SK-N-SH treated with all-trans-retinoic acid at 6 μM for 48 hours (cell line): ENCODE results near the gene CHURC1.

Experiments used
- ATAC-seq: fragments of 200-7000 bp; cut with Tn5 transposase; 3 replicates; pipeline ENCODE4 v1.9.1; 2020; ENCODE audit warnings: mild to moderate bottlenecking, moderate library complexity
- ARNTL ChIP-seq: fragments of 450-650 bp; formaldehyde crosslinking; IDR thresholded peaks from 2 replicates; pipeline ENCODE4 v1.5.0; 2020; ENCODE audit warnings: low read depth, mild to moderate bottlenecking, moderate library complexity, borderline replicate concordance
- CSDC2 ChIP-seq: fragments of 250-450 bp; sonication (Bioruptor Pico); IDR thresholded peaks from 2 replicates; pipeline ENCODE4 v1.5.0; 2020; ENCODE audit warnings: mild to moderate bottlenecking, moderate library complexity
- ESRRG ChIP-seq: fragments of 250-450 bp; sonication (Bioruptor Pico); IDR thresholded peaks from 2 replicates; pipeline ENCODE4 v1.6.1; 2021; ENCODE audit warnings: mild to moderate bottlenecking
- GLIS3 ChIP-seq: fragments of 250-450 bp; sonication (Bioruptor Pico); IDR thresholded peaks from 2 replicates; pipeline ENCODE4 v1.5.0; 2020; ENCODE audit warnings: mild to moderate bottlenecking, moderate library complexity
- ISL1 ChIP-seq: fragments of 250-450 bp; sonication (Bioruptor Pico); IDR thresholded peaks from 2 replicates; pipeline ENCODE4 v2.1.2; 2022; ENCODE audit warnings: mild to moderate bottlenecking, moderate library complexity
- OSR1 ChIP-seq: fragments of 250-450 bp; sonication (Bioruptor Pico); IDR thresholded peaks from 2 replicates; pipeline ENCODE4 v1.8.0; 2022; ENCODE audit warnings: moderate library complexity, mild to moderate bottlenecking, inconsistent platforms
- PPARA ChIP-seq: fragments of 250-450 bp; sonication (Bioruptor Pico); IDR thresholded peaks from 2 replicates; pipeline ENCODE4 v1.5.0; 2020; ENCODE audit warnings: mild to moderate bottlenecking, borderline replicate concordance
- RARB ChIP-seq: fragments of 250-450 bp; sonication (Bioruptor Pico); IDR thresholded peaks from 2 replicates; pipeline ENCODE4 v1.8.0; 2021; ENCODE audit warnings: mild to moderate bottlenecking, moderate library complexity
- SNAI2 ChIP-seq: fragments of 250-450 bp; sonication (Bioruptor Pico); IDR thresholded peaks from 2 replicates; pipeline ENCODE4 v1.5.0; 2020; ENCODE audit warnings: mild to moderate bottlenecking, moderate library complexity
- TCF4 ChIP-seq: fragments of 250-450 bp; sonication (Bioruptor Pico); IDR thresholded peaks from 2 replicates; pipeline ENCODE4 v1.8.0; 2021; ENCODE audit warnings: mild to moderate bottlenecking, moderate library complexity, borderline replicate concordance
- TOX ChIP-seq: fragments of 250-450 bp; sonication (Bioruptor Pico); IDR thresholded peaks from 2 replicates; pipeline ENCODE4 v1.8.0; 2021; ENCODE audit warnings: mild to moderate bottlenecking, moderate library complexity, borderline replicate concordance
- TSHZ2 ChIP-seq: fragments of 250-450 bp; sonication (Bioruptor Pico); IDR thresholded peaks from 2 replicates; pipeline ENCODE4 v1.5.0; 2020; ENCODE audit warnings: mild to moderate bottlenecking, moderate library complexity
- ZC3H10 ChIP-seq: fragments of 250-450 bp; sonication (Bioruptor Pico); IDR thresholded peaks from 2 replicates; pipeline ENCODE4 v1.5.1; 2021; ENCODE audit warnings: mild to moderate bottlenecking, moderate library complexity
- ZFP3 ChIP-seq: fragments of 250-450 bp; sonication (Bioruptor Pico); IDR thresholded peaks from 2 replicates; pipeline ENCODE4 v1.5.0; 2020; ENCODE audit warnings: mild to moderate bottlenecking, moderate library complexity
- ZFP30 ChIP-seq: fragments of 450-650 bp; formaldehyde crosslinking; IDR thresholded peaks from 2 replicates; pipeline ENCODE4 v1.5.0; 2022; ENCODE audit warnings: mild to moderate bottlenecking, moderate library complexity
- ZNF565 ChIP-seq: fragments of 450-650 bp; formaldehyde crosslinking; conservative IDR thresholded peaks from 2 replicates; pipeline ENCODE4 v1.5.0; 2020; ENCODE audit warnings: low read depth, mild to moderate bottlenecking, moderate library complexity
- ZNF70 ChIP-seq: fragments of 450-650 bp; formaldehyde crosslinking; IDR thresholded peaks from 2 replicates; pipeline ENCODE4 v1.5.0; 2020; ENCODE audit warnings: mild to moderate bottlenecking, moderate library complexity
- ZNF8 ChIP-seq: fragments of 450-650 bp; formaldehyde crosslinking; IDR thresholded peaks from 2 replicates; pipeline ENCODE4 v1.5.0; 2020; ENCODE audit warnings: mild to moderate bottlenecking, moderate library complexity
- TF ChIP-seq, protein P1 (sequence below): fragments of 250-450 bp; sonication (Bioruptor Pico); IDR thresholded peaks from 2 replicates; pipeline ENCODE4 v1.5.1; 2020; ENCODE audit warnings: low read depth, mild to moderate bottlenecking, moderate library complexity
- TF ChIP-seq, protein P2 (sequence below): fragments of 250-450 bp; sonication (Bioruptor Pico); IDR thresholded peaks from 2 replicates; pipeline ENCODE4 v1.5.1; 2021; ENCODE audit warnings: mild to moderate bottlenecking, moderate library complexity
- TF ChIP-seq, protein P3 (sequence below): fragments of 250-450 bp; sonication (Bioruptor Pico); IDR thresholded peaks from 2 replicates; pipeline ENCODE4 v1.8.0; 2020; ENCODE audit warnings: mild to moderate bottlenecking, moderate library complexity, borderline replicate concordance

CHURC1 gene

GRCh38 chr14:64960762-64961276, 46.6 kb downstream of the CHURC1 start (continued):
- TF ChIP-seq RARB (CRISPR knock-in tag) (no peak), ESRRG (CRISPR knock-in tag) (no peak), SNAI2 (no peak), TCF4 (CRISPR knock-in tag) (no peak)
- TF ChIP-seq, protein P1, sequence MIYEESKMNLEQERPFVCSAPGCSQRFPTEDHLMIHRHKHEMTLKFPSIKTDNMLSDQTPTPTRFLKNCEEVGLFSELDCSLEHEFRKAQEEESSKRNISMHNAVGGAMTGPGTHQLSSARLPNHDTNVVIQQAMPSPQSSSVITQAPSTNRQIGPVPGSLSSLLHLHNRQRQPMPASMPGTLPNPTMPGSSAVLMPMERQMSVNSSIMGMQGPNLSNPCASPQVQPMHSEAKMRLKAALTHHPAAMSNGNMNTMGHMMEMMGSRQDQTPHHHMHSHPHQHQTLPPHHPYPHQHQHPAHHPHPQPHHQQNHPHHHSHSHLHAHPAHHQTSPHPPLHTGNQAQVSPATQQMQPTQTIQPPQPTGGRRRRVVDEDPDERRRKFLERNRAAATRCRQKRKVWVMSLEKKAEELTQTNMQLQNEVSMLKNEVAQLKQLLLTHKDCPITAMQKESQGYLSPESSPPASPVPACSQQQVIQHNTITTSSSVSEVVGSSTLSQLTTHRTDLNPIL (CRISPR knock-in tag) = no peak
- TF ChIP-seq, all 23 proteins: peak for 0

DNA sequence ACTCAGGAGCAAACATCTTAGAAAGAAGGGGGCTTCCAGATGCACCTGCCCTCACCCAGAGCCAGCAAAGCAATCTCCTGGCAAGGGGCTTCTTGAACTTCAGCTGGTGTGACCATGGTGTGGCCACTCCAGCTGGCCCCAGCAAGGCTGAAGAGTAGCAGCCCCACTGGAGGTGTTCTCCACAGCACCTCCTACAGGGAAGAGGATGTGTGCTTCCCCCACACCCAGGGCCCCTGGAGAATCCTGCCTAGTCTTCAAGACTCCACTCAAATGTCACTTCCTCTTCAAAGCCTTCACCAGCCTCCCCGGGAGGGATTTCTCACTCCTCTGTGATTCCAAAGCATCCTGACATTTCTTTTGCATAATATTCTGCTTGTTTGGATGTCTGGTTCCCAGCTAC, 49.4 kb downstream of the CHURC1 start:
- ATAC-seq = no peak
- TF ChIP-seq, protein P1 (CRISPR knock-in tag) = no peak
- TF ChIP-seq ESRRG (CRISPR knock-in tag) (no peak), OSR1 (CRISPR knock-in tag) (no peak), TCF4 (CRISPR knock-in tag) (no peak), ZNF8 (CRISPR knock-in tag) (no peak), GLIS3 (CRISPR knock-in tag) (no peak), RARB (CRISPR knock-in tag) (no peak), SNAI2 (no peak), ZFP30 (no peak), PPARA (no peak)
- TF ChIP-seq, protein P2, sequence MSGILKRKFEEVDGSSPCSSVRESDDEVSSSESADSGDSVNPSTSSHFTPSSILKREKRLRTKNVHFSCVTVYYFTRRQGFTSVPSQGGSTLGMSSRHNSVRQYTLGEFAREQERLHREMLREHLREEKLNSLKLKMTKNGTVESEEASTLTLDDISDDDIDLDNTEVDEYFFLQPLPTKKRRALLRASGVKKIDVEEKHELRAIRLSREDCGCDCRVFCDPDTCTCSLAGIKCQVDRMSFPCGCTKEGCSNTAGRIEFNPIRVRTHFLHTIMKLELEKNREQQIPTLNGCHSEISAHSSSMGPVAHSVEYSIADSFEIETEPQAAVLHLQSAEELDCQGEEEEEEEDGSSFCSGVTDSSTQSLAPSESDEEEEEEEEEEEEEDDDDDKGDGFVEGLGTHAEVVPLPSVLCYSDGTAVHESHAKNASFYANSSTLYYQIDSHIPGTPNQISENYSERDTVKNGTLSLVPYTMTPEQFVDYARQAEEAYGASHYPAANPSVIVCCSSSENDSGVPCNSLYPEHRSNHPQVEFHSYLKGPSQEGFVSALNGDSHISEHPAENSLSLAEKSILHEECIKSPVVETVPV (CRISPR knock-in tag) = no peak
- TF ChIP-seq, all 23 proteins: peak for 0

- ATAC-seq = no peak
- TF ChIP-seq TOX (CRISPR knock-in tag) (no peak), ZNF70 (CRISPR knock-in tag) (no peak), GLIS3 (CRISPR knock-in tag) (no peak), ESRRG (CRISPR knock-in tag) (no peak), ZNF8 (CRISPR knock-in tag) (no peak), ZFP3 (CRISPR knock-in tag) (no peak), ZNF565 (no peak), ISL1 (CRISPR knock-in tag) (no peak), CSDC2 (CRISPR knock-in tag) (no peak), SNAI2 (no peak)
- TF ChIP-seq, protein P3, sequence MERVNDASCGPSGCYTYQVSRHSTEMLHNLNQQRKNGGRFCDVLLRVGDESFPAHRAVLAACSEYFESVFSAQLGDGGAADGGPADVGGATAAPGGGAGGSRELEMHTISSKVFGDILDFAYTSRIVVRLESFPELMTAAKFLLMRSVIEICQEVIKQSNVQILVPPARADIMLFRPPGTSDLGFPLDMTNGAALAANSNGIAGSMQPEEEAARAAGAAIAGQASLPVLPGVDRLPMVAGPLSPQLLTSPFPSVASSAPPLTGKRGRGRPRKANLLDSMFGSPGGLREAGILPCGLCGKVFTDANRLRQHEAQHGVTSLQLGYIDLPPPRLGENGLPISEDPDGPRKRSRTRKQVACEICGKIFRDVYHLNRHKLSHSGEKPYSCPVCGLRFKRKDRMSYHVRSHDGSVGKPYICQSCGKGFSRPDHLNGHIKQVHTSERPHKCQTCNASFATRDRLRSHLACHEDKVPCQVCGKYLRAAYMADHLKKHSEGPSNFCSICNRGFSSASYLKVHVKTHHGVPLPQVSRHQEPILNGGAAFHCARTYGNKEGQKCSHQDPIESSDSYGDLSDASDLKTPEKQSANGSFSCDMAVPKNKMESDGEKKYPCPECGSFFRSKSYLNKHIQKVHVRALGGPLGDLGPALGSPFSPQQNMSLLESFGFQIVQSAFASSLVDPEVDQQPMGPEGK (CRISPR knock-in tag) = no peak
- TF ChIP-seq, all 23 proteins: peak for 0
Measured at GRCh38 chr14:64965356-64966000, 51.2 kb downstream of the CHURC1 start.

GRCh38 chr14:64966976-64967375, 52.7 kb downstream of the CHURC1 start:
- no peak for TF ChIP-seq ARNTL
- TF ChIP-seq, all 23 proteins: peak for 0
- no peak for ATAC-seq

- ATAC-seq = no peak
- TF ChIP-seq, protein P3 (CRISPR knock-in tag) = no peak
- TF ChIP-seq GLIS3 (CRISPR knock-in tag) (no peak), PPARA (no peak), OSR1 (CRISPR knock-in tag) (no peak), SNAI2 (no peak), ZC3H10 (CRISPR knock-in tag) (no peak), TCF4 (CRISPR knock-in tag) (no peak), ESRRG (CRISPR knock-in tag) (no peak), TSHZ2 (CRISPR knock-in tag) (no peak), ZFP30 (no peak)
- TF ChIP-seq, protein P1 (CRISPR knock-in tag) = no peak
- TF ChIP-seq, all 23 proteins: peak for 0
Measured at GRCh38 chr14:64968167-64968566, 53.9 kb downstream of the CHURC1 start.
